H1 (cell line): ENCODE results near the gene PNPLA1. TPM values are rescaled to one million over a fixed set of nuclear protein-coding genes. Genes with fewer than 3 reads are reported as not detected.

Source experiments
- CTCF ChIA-PET: fragments of 300-600 bp; sonication (Branson Sonifier 250); formaldehyde crosslinking; loops from one replicate; lab custom pipeline; 2021; ENCODE audit not compliant: partially characterized antibody; lab: Charles Lee
- POLR2A ChIA-PET: fragments of 300-600 bp; sonication (Branson Sonifier 250); formaldehyde crosslinking; loops from one replicate; lab custom pipeline; 2021; ENCODE audit warnings: inconsistent platforms; ENCODE audit not compliant: partially characterized antibody; lab: Charles Lee
- DNase-seq, 2 experiments: peaks; one replicate each; pipeline versions ENCODE4 v3.0.0 to v3.0.0-alpha.2; 2010 to 2022; ENCODE audit warnings: low spot score in 2 of 2, low read depth in 1 of 2, mixed read lengths in 1 of 2
- FAIRE-seq: peaks from 2 replicates; lab custom pipeline; 2011; peaks lifted over from hg19 to GRCh38; lab: Jason Lieb, UNC
- H2AFZ ChIP-seq: 2 replicates; pipeline ENCODE4 v1.8.1; 2012; ENCODE audit warnings: low read length, inconsistent platforms
- H2AK5ac ChIP-seq: 2 replicates; pipeline ENCODE4 v1.6.1; 2013; ENCODE audit warnings: low read depth, low read length
- H2BK120ac ChIP-seq: replicated peaks from 2 replicates; pipeline ENCODE3; 2013; ENCODE audit warnings: low read depth, low read length, inconsistent platforms
- H2BK12ac ChIP-seq: 2 replicates; pipeline ENCODE4 v1.6.1; 2013; ENCODE audit warnings: low read depth, low read length
- H2BK15ac ChIP-seq: 2 replicates; pipeline ENCODE4 v1.6.1; 2013; ENCODE audit warnings: low read length
- H2BK20ac ChIP-seq: 2 replicates; pipeline ENCODE4 v1.6.1; 2013; ENCODE audit warnings: low read length
- H2BK5ac ChIP-seq: 2 replicates; pipeline ENCODE4 v1.6.1; 2013; ENCODE audit warnings: low read depth, low read length
- H3K14ac ChIP-seq: 2 replicates; pipeline ENCODE4 v1.6.1; 2013; ENCODE audit warnings: inconsistent platforms; ENCODE audit not compliant: insufficient read length
- H3K18ac ChIP-seq: 2 replicates; pipeline ENCODE4 v1.6.1; 2013; ENCODE audit warnings: low read length; ENCODE audit errors: extremely low read depth
- H3K23ac ChIP-seq: 2 replicates; pipeline ENCODE4 v1.6.1; 2013; ENCODE audit warnings: inconsistent platforms; ENCODE audit not compliant: insufficient read length
- H3K23me2 ChIP-seq: 2 replicates; pipeline ENCODE4 v1.6.1; 2013; ENCODE audit warnings: low read depth, low read length
- H3K27ac ChIP-seq: 2 replicates; pipeline ENCODE4 v1.6.1; 2011; ENCODE audit warnings: low read depth, low read length, inconsistent platforms
- H3K27me3 ChIP-seq, 4 experiments: replicated peaks in 1 of 4; 1 replicate in 1 of 4; 2 replicates in 3 of 4; pipeline versions ENCODE4 v1.6.1 to v1.8.1; 2011 to 2013; ENCODE audit warnings: low read length in 3 of 4, mild to moderate bottlenecking in 3 of 4, inconsistent platforms in 2 of 4, mixed read lengths in 2 of 4, moderate library complexity in 1 of 4; ENCODE audit not compliant: control insufficient read depth in 3 of 4, insufficient read depth in 3 of 4; ENCODE audit errors: extremely low read depth in 1 of 4
- H3K36me3 ChIP-seq, 4 experiments: 2 replicates each; pipeline versions ENCODE4 v1.6.1 to v1.8.1; 2011 to 2013; ENCODE audit warnings: mild to moderate bottlenecking in 4 of 4, low read length in 3 of 4, moderate library complexity in 2 of 4, control low read depth in 1 of 4, inconsistent platforms in 1 of 4; ENCODE audit not compliant: insufficient read depth in 4 of 4, control insufficient read depth in 2 of 4
- H3K4ac ChIP-seq: replicated peaks from 2 replicates; pipeline ENCODE3; 2013; ENCODE audit warnings: low read length, low read depth, mixed read lengths, inconsistent platforms; ENCODE audit not compliant: insufficient read length
- H3K4me1 ChIP-seq, 4 experiments: replicated peaks in 1 of 4; 1 replicate in 1 of 4; 2 replicates in 3 of 4; pipeline versions ENCODE4 v1.6.1 to v1.8.1; 2011 to 2013; ENCODE audit warnings: low read length in 3 of 4, inconsistent platforms in 2 of 4, mixed read lengths in 1 of 4; ENCODE audit not compliant: insufficient read depth in 4 of 4, control insufficient read depth in 3 of 4
- H3K4me2 ChIP-seq, 2 experiments: 2 replicates each; pipeline versions ENCODE4 v1.6.1 to v1.8.1; 2011 to 2013; ENCODE audit warnings: low read depth in 2 of 2, low read length in 2 of 2, control low read depth in 1 of 2, inconsistent platforms in 1 of 2, mild to moderate bottlenecking in 1 of 2; ENCODE audit not compliant: insufficient read depth in 1 of 2
- H3K4me3 ChIP-seq, 4 experiments: fragments of 200-600, 300-600 bp in 1 of 4; sonication (generic), shearing (Covaris generic), sonication (Bioruptor Twin) in 1 of 4; 2 replicates each; pipeline versions ENCODE4 v1.5.1 to v1.8.1; 2011 to 2016; ENCODE audit warnings: low read length in 4 of 4, low read depth in 3 of 4, control low read depth in 2 of 4, inconsistent platforms in 2 of 4, mild to moderate bottlenecking in 2 of 4, mixed read lengths in 1 of 4, moderate library complexity in 1 of 4; ENCODE audit not compliant: insufficient read depth in 2 of 4; ENCODE audit errors: extremely low read depth in 1 of 4
- H3K56ac ChIP-seq: replicated peaks from 2 replicates; pipeline ENCODE3; 2013; ENCODE audit warnings: low read depth, mild to moderate bottlenecking, mixed read lengths, low read length, inconsistent platforms; ENCODE audit not compliant: insufficient read length
- H3K79me1 ChIP-seq: 2 replicates; pipeline ENCODE4 v1.6.1; 2013; ENCODE audit warnings: low read depth, low read length, control low read depth
- H3K79me2 ChIP-seq, 2 experiments: 2 replicates each; pipeline versions ENCODE4 v1.6.1 to v1.8.1; 2012 to 2013; ENCODE audit warnings: low read length in 2 of 2, mild to moderate bottlenecking in 2 of 2, inconsistent platforms in 1 of 2; ENCODE audit not compliant: insufficient read depth in 2 of 2, control insufficient read depth in 1 of 2
- H3K9ac ChIP-seq, 4 experiments: replicated peaks in 1 of 4; 1 replicate in 1 of 4; 2 replicates in 3 of 4; pipeline versions ENCODE4 v1.6.1 to v1.8.1; 2011 to 2013; ENCODE audit warnings: low read depth in 3 of 4, low read length in 3 of 4, control low read depth in 2 of 4, mild to moderate bottlenecking in 2 of 4, moderate library complexity in 2 of 4, inconsistent platforms in 1 of 4; ENCODE audit errors: extremely low read depth in 1 of 4
- H3K9me3 ChIP-seq, 2 experiments: 2 replicates each; pipeline versions ENCODE4 v1.6.1 to v1.8.1; 2012 to 2013; ENCODE audit warnings: mild to moderate bottlenecking in 2 of 2, moderate library complexity in 2 of 2, control low read depth in 1 of 2, inconsistent platforms in 1 of 2, low read depth in 1 of 2, low read length in 1 of 2, mixed read lengths in 1 of 2; ENCODE audit not compliant: insufficient read depth in 2 of 2
- H4K20me1 ChIP-seq, 2 experiments: replicated peaks in 1 of 2; 2 replicates each; pipeline versions ENCODE3 to v1.8.1; 2011 to 2013; ENCODE audit warnings: inconsistent platforms in 2 of 2, low read length in 2 of 2, mild to moderate bottlenecking in 1 of 2; ENCODE audit not compliant: insufficient read depth in 2 of 2, control insufficient read depth in 1 of 2
- H4K5ac ChIP-seq: 2 replicates; pipeline ENCODE4 v1.6.1; 2013; ENCODE audit warnings: low read length, low read depth, mixed read lengths, inconsistent platforms; ENCODE audit not compliant: insufficient read length
- H4K8ac ChIP-seq: 2 replicates; pipeline ENCODE4 v1.8.0; 2013; ENCODE audit warnings: mild to moderate bottlenecking, moderate library complexity, low read length, inconsistent platforms; ENCODE audit not compliant: insufficient read depth; ENCODE audit errors: extremely low read depth
- H4K91ac ChIP-seq: replicated peaks from 2 replicates; pipeline ENCODE3; 2013; ENCODE audit warnings: low read length, mixed read lengths, inconsistent platforms; ENCODE audit not compliant: insufficient read length
- ATF3 ChIP-seq: IDR thresholded peaks from 2 replicates; pipeline ENCODE4 v1.6.1; 2011; ENCODE audit warnings: low read depth, mild to moderate bottlenecking, low read length; ENCODE audit not compliant: insufficient read depth
- FOSL1 ChIP-seq: IDR thresholded peaks from 2 replicates; pipeline ENCODE4 v1.6.1; 2011; ENCODE audit warnings: mild to moderate bottlenecking, low read depth, low read length, moderate library complexity; ENCODE audit not compliant: insufficient read depth
- JUN ChIP-seq: IDR thresholded peaks from 2 replicates; pipeline ENCODE4 v1.6.1; 2011; ENCODE audit warnings: low read depth, mild to moderate bottlenecking, improper control_type of control experiment, low read length
- SP4 ChIP-seq: IDR thresholded peaks from 2 replicates; pipeline ENCODE4 v1.6.1; 2012; ENCODE audit warnings: low read length, inconsistent platforms
- SUZ12 ChIP-seq: fragments of 200-600 bp; sonication (generic); IDR thresholded peaks from 2 replicates; pipeline ENCODE4 v1.6.1; 2012; ENCODE audit warnings: mild to moderate bottlenecking, inconsistent platforms, low read length, moderate library complexity, mixed read lengths
- WGBS, 2 experiments: shearing (Covaris generic) in 1 of 2; methylation state at CpG; one replicate each; pipeline versions ENCODE4 v1.1.6 to v1.1.7; 2013 to 2015; ENCODE audit warnings: low lambda C conversion rate in 2 of 2, mixed read lengths in 2 of 2, inconsistent platforms in 1 of 2, low coverage in 1 of 2, missing lambda C conversion rate in 1 of 2; ENCODE audit not compliant: insufficient replicate concordance in 2 of 2, insufficient coverage in 1 of 2, insufficient read length in 1 of 2; ENCODE audit errors: extremely low coverage in 1 of 2, missing lambda C conversion rate in 1 of 2; 5-methylcytosine and 5-hydroxymethylcytosine counted together
- polyA plus RNA-seq, 7 experiments: library from polyadenylated mRNA; depleted of rRNA in 3 of 7; stranded (reverse) in 5 of 7; unstranded in 2 of 7; fragments of >200 nt in 5 of 7; fragments of 200-250 nt in 2 of 7; gene quantifications; 1 replicate in 5 of 7; 2 replicates in 1 of 7; 4 replicates in 1 of 7; pipeline versions ENCODE4 v1.2.1 to v1.2.3, GENCODE V29; 2011 to 2013; ENCODE audit warnings: missing spikeins in 2 of 7, mixed read lengths in 2 of 7
- total RNA-seq: library from RNA; stranded (reverse); fragmentation: NEBNext Ultra II Directional; extraction: Animal tissue kit (Norgen Biotek cat#: 25700); gene quantifications from 2 replicates; pipeline ENCODE4 v1.2.1, GENCODE V29; 2021

PNPLA1 gene
- total and polyA plus RNA-seq, 2 of the 8 experiments (the other 6 are each of a cell fraction or from before 2014, with no cell fraction given), result not detected

- Histone ChIP-seq H3K27me3 (peaks cover 0 to 1% (median 0%) of the 10 kb centered on the region in 4 experiments; a peak in 1 of 7 replicates), H3K18ac (no peak overlapping the region), H4K91ac (no peak overlapping the region), H2BK5ac (no peak overlapping the region), H2BK120ac (no peak overlapping the region), H2BK12ac (no peak overlapping the region), H3K56ac (no peak overlapping the region), H3K4me3 (no peak overlapping the region), H2AFZ (no peak overlapping the region), H3K4me1 (no peaks in the 10 kb centered on the region), H3K14ac (no peak overlapping the region), H3K4me2 (no peak overlapping the region), H3K27ac (no peak overlapping the region), H2AK5ac (no peak overlapping the region), H2BK15ac (no peak overlapping the region), H3K79me2 (no peaks in the 10 kb centered on the region), H3K23ac (no peak overlapping the region), H3K9me3 (no peaks in the 10 kb centered on the region), H4K5ac (no peak overlapping the region), H4K20me1 (no peaks in the 10 kb centered on the region), H3K9ac (no peak overlapping the region), H3K36me3 (no peaks in the 10 kb centered on the region), H3K4ac (no peak overlapping the region), H3K23me2 (no peaks in the 10 kb centered on the region), H4K8ac (no peak overlapping the region), H3K79me1 (no peaks in the 10 kb centered on the region), H2BK20ac (no peak overlapping the region)
- TF ChIP-seq SP4, result no peak
- TF ChIP-seq JUN, result no peak
- no peak for TF ChIP-seq SUZ12
- TF ChIP-seq ATF3, result no peak
- no peak for TF ChIP-seq FOSL1
- DNase-seq, result no peak
- ChIA-PET POLR2A (interaction anchor here (1.3 kb wide), 1 partner anchor 17 kb away, joined by 3 read pairs; no protein-coding TSS in a partner anchor), CTCF (interaction anchor here (1.1 to 7.6 kb wide), 10 partner anchors 11 to 219 kb away, joined by 3 to 68 read pairs (median 13); no protein-coding TSS in a partner anchor)
- FAIRE-seq, result no peak
- 98% methylated on average over 3 of the region's 3 CpGs; no CpG with 5 or more reads in 1 of the 2 experiments for WGBS, 2 experiments
Measured at GRCh38 chr6:36357872-36358225, 88.0 kb downstream of the PNPLA1 start.
